ENCODE data around the gene FNBP1.
A peak's percentile ranks its signal among the peaks of the same experiment; 100 is the strongest.
"Not testable (repeated sequence)": the region's sequence is repeated elsewhere in the genome, so short reads cannot be mapped to it uniquely, and the experiment has no call there.

FNBP1 gene

DNA sequence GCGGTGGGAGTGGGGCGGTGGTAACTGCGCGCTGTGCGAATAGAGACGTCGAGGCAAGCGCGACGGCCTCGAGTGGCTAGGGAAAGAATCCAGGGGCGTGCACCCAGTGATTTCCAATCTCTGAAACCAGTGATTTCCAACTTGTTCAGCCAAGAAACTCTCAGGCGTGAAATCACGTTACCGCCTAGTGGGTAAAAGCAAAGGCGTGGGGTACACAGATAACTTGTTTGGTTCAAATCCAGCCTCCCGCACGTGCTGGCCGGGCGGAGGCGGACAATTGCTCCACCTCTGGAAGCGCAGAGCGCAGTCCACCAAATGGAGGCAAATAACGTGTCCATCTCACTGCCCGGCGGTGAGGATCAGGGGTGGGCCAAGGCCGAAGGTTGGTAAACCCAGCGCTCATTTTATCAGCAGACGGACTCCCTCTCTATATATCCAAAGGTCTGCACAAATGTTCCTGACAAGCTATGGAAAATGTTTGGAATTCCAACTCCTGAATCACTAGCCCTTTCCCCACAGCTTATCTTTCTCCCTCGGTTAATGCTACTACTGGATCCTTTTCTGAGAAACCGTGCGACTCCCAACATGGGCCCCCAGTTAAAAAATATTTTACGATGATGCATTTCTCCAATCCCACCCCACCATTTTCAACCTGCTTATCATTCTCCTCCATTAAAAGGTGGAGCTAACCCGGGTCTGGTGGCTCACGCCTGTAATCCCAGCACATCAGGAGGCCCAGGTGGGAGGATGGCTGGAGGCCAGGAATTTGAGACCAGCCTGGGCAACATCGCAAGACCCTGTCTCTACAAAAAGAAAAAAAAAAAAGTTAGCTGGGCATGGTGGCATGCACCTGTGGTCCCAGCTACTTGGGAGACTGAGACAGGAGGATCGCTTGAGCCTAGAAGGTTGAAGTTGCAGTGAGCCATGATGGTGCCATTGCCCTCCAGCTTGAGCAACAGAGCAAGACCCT, 950 bp upstream of the FNBP1 start:
- no peak for DNase-seq

- peak in 1 of 2 experiments; percentile 39 for DNase-seq
Observed at GRCh38 chr9:130042406-130042884, 544 bp downstream of the FNBP1 start.

GRCh38 chr9:130041648-130042405, 1.2 kb downstream of the FNBP1 start:
- no peak for DNase-seq

GRCh38 chr9:130040984-130041647, 1.9 kb downstream of the FNBP1 start:
- DNase-seq: no peak

GRCh38 chr9:130039528-130040147, 3.4 kb downstream of the FNBP1 start:
- DNase-seq: no peak

DNA sequence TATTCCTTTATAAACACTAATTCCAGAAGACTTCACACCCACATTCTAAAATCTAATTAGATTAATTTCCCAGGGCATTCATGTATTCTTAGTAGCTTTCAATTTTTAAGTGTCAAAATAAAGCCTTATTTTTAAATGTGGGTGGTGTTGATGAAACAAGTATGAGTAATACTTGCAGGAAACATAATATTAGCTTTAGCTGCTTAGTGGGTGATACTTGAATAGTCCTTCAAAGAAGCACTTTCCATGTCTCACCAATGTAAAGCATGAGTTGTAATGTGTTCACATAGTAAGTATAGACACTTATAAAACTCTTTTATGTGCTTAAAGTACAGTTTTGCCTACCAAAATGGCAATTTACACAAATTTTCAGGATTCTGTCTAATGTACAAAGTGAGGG, 6.9 kb downstream of the FNBP1 start:
- no peak for DNase-seq

- peak in 1 of 2 experiments; percentile 35 for DNase-seq
Observed at GRCh38 chr9:130034570-130034969, 8.4 kb downstream of the FNBP1 start.

DNA sequence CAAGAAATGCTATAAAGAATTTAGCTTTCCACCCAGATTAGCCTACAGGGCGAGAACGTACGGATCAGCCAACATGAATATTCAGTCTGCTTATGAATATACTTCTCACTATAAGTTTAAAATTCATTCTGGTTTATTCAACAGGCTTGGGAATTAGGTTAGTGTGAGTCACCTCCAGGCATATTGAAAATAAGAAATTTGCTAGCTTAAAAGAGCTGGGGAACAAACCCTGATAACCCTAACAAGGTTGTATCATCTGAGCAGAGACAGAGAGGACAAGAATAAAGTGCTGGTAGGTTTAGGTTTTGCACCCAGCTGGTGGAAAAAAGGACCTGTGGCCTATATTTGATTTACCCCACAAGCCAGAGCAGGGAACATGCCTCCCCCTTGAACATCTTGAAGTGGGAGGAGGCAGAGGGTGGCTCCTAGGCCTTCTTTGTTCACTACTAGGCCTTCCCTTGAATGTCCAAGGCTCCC, 12.3 kb downstream of the FNBP1 start:
- no peak for DNase-seq

DNA sequence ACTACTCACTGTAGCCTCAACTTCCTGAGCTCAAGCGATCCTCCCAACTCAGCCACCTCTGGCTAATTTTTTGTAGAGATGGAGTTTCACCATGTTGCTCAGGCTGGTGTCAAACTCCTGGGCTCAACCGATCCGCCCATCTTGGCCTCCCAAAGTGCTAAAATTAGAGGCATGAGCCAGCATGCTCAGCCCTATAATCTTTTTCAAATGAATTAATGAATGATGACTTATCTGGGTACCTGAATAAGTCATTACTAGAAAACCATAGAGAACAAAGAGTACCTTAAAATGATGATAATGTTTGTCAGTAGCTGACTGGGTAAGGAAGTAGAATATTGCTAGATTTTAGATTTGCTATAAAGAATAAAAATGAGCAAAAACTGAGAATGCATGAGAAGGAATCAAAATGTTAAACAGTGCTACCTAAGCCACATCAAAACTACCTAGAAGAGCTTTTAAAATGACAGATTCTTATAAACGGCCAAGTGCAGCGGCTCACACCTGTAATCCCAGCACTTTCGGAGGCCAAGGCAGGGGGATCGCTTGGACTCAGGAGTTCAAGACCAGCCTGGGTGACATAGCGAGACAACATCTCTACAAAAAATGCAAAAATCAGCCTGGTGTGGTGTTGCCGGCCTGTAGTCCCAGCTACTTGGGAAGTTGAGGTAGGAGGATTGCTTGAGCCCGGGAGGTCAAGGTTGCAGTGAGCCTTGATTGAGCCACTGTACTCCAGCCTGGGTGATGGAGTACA, 13.6 kb downstream of the FNBP1 start:
- no peak for DNase-seq

DNA sequence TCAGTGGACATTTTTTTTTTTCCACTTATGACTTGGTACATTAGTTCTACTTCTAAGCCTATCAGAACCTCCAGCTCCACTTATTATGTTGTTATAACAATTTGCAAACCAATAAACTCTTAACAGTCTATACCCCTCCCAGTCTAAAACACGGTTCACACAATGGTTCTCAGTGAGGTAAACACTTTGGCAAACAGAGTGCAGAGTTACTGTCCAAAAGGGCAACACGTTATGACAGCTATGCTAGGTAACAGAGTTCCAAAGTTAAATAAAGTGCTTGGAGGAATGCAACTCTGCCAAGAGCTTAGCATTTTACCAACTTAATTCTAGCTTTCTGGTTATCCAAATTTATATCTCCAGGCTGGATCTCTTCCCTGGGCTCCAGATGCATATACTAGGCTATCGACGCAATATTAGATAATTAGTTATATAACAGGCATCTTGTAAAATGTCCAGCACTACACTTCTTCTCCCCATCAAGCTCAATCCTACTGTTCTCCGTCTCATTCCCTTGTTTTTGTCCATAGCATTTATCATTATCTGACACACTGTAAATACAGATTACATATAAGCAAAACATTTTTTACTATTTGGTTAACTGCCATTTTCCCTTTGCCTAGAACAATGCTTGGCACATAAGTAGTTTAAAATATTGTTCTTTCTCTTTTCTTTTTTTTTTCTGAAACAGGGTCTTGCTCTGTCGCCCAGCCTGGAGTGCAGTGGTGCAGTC, 14.3 kb downstream of the FNBP1 start:
- no peak for DNase-seq

DNA sequence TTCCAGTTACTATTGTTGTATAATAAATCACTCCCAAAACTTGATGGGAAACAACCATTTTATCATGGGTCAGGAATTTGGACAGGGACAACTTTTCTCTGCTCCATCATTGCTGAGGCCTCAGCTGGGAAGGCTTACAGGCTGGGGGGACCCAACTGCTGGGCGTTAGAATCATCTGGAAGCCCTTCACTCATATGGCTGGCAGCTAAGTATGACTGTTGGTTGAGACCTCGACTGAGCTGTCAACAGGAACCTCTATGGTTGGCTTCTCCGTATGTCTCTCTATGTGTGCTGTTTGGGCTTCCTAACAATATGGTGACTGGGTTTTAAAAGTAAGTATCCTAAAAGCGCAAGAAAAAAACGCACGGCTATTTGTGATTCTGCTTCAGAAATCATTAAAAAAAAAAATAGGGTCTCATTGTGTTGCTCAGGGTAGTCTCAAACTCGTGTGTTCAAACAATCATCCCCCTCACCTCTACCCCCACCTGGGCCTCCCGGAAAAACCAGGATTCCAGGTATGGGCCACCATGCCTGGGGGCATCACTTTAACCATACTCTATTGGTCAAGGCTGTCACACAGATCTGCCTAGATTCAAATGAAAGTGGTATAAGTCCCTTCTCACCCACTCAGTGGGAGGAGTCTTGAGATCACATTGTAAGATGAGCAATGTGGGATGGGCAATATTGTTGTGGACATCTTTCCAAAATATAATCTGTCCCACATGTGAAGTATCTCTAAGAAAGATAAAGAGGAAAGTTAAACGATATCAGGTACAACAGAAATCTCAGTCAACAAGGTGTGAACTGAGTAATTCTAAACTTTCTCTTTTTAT, 15.2 kb downstream of the FNBP1 start:
- DNase-seq: no peak

DNA sequence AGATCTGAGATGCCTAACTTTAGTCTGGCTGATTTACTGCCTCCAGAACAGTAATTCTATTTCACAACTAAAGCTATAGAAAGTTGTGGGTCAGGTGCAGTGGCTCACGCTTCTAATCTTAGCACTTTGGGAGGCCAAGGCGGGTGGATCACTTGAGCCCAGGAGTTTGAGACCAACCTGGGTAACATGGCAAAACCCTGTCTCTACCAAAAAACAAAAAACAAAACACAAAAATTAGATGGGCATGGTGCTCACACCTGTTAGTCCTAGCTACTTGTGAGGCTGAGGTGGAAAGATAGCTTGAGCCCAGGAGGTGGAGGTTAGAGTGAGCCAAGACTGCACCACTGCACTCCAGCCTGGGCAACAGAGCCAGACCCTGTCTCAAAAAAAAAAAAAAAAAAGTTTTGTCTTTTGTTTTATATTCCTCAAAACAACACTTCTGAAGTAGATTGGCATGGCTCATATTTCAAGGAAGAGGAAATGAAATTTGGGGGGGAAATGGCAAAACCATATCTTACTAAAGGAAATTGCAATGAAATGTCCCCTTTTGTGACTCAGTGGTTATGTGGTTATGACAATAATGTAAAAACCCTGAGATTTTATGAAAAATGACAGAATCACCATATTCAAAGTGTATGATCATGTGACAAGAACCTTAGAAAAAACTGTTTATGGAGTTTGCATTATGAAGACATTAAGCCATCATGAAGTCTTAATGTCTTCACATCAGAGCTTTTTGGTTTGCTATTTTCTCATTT, 16.2 kb downstream of the FNBP1 start:
- no peak for DNase-seq

GRCh38 chr9:130024597-130024994, 18.4 kb downstream of the FNBP1 start:
- DNase-seq: no peak

DNA sequence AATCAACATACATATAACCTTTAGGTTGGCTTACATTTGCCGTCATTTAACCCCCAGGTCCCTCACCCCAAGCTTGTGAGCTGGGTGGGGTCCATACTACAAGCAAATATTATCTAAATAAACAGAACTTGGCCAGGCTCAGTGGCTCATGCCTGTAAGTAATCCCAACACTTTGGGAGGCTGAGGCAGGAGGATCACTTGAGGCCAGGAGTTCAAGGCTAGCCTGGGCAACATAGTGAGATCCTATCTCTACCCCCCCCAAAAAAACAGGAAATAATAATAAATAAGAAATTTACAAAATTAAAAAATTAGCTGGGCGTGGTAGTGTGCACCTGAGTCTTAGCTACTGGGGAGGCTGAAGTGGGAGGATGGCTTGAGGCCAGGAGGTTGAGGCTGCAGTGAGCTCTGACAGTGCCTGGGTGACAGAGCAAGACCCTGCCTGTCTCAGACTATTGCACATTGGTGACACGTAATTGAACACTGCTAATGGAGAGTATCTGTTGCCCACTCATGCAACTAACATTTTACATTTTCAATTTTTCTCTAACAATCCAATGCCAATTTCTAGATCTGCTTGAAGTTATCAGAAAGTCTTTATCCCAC, 18.9 kb downstream of the FNBP1 start:
- DNase-seq: no peak

GRCh38 chr9:130023144-130023787, 19.7 kb downstream of the FNBP1 start:
- DNase-seq: no peak

DNA sequence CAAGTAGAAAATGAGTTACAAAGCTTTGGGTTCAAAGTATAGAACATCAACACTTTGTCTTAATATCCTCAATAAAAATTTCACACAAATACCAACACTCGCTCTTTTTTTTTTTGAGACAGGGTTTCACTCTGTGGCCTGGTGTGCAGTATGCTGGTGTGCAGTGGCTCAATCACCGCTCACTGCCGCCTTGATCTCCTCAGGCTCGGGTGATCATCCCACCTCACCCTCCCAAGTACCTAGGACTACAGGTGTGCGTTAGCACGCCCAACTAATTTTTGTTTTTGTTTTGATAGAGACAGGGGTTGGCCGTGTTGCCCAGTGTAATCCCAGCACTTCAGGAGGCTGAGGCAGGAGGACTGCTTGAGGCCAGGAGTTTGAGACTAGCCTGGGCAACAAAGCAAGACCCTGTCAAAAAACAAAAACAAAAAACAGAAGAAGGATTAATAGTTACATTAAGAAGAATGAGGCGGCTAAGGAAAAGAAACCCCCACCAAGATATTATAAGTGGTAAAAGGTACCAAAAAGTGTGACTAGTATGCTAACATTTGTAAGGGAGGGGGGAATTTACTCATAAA, 20.3 kb downstream of the FNBP1 start:
- DNase-seq: no peak

DNA sequence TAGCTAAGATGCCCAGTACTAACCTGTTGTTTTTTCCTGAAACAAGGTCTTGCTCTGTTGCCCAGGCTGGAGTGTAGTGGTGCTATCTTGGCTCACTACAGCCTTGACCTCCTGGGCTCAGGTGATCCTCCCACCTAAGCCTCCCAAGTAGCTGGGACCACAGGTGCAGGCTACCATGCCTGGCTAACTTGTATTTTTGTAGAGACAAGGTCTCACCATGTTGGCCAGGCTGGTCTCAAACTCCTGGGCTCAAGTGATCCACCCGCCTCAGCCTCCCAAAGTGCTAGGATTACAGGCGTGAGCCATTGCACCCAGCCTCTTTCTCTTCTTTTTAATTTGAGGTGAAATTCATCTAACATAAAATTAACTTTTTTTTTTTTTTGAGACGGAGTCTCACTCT, 21.1 kb downstream of the FNBP1 start:
- not testable (repeated sequence) for DNase-seq

GRCh38 chr9:130021123-130021522, 21.9 kb downstream of the FNBP1 start:
- DNase-seq: no peak
